SK-N-MC (cell line): Measurements from ENCODE around the gene CCDC187.

Source experiments
- EZH2 ChIP-seq: fragments of 200-600 bp; sonication (generic); IDR thresholded peaks from one replicate; pipeline ENCODE4 v1.6.1; 2017; ENCODE audit warnings: antibody characterized with exemption
- POLR2AphosphoS5 ChIP-seq: IDR thresholded peaks from 2 replicates; pipeline ENCODE4 v1.6.1; 2012; ENCODE audit warnings: mild to moderate bottlenecking, low read depth, low read length, borderline replicate concordance

DNA sequence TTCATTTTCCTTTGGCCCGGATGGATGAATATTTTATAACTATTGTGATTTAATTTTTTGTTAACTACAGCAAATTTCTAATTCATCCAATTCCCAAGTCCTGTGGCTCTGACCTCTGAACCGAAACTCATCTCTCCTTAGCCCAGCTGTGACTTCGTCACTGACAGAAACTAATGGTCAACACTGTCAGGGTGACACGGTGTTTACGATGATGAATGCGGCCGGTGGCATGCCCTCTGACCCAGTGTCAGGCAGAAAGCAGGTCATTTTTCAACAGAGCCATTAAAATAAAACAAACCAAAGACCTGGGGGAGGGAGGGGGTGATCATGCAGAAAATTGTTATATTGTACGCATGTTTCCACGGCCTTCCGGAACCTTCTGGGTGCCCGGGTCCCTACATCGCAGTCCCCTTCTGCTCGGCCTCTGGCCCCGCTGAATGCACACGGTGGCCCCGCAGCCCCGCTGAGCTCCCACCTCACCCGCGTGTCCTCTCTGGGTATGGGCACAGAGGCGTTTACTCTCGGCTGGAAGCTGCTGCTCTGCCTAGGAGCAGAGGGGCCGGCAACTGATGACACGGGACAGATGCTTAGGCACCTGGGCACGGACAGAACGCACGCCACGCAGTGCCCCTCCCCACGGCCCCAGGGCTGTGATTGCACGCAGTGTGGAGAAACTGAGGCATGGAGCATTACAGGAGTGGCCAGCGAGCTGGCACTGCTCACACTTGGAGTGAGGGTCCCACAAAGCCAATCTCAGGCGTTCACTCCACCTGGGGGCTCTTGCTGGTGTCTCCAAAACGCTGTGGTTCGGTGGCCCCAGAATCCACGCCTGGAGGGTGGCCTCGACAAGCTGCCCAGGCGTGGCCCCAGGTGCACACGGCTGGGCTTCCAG lies 8.1 kb downstream of the CCDC187 start:
- TF ChIP-seq EZH2 (no peak), POLR2AphosphoS5 (no peak)
